ENCODE data around the gene USP30. TPM values are rescaled to one million over a fixed set of nuclear protein-coding genes. Genes with fewer than 3 reads are reported as not detected.

Gene USP30
- total RNA-seq, 1 donor from 2014 or later, result 13.3 TPM

DNA sequence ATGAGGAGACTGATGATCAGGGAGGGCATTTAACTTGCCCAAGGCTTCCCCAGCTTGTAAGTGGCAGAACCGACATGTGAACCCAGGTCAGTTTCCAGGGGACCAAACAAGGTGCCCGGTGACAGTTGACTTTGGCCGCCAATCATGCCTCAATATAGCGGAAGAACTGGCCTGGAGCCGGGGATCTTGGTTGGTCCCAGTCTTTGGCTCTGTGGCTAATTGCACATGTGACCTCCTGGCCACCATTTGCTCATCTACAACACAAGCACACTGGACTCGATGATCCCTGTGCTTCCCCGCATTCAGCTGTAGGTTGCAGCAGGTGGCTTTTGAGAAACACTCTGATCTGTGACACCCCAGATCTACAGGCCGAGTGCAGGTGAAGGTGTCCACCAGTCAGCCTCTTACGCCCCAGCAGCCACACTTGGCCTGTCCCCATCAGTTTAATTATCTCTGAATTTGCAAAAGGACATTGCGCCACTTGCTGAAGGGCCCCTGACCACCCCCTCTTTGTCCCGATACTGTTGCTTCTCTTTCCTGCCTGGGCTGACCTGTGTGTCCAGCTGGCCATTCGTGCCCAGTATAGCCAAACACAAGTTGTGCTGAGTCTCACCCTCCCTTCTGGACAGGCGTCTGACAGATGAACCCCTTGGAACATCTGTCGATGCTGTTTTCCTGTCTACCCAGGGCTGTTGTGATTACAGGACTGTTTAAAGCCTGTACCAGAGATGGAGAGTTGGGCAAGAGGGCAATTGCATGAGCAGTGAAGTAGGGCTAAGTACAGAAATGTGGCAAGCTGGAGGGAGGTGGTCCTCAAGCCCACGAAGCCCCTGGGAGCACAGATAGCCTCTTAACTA lies 78.1 kb downstream of the USP30 start:
- peaks cover 1% of the 10 kb centered on the region for H3K36me3 Mint-ChIP-seq (ENCODE audit: low read depth)
- DNase-seq (ENCODE audit: low spot score), result no peak
- peaks cover 7% of the 10 kb centered on the region for H3K9me3 Mint-ChIP-seq (ENCODE audit: low read depth)
- no peaks in the 10 kb centered on the region for H3K4me1 Mint-ChIP-seq (ENCODE audit: low read depth)
- H3K4me3 Mint-ChIP-seq (ENCODE audit: unreplicated experiment), result no peak overlapping the region
- H3K27me3 Mint-ChIP-seq (ENCODE audit: low read depth), result peaks cover 12% of the 10 kb centered on the region
- TF ChIP-seq, protein P1, sequence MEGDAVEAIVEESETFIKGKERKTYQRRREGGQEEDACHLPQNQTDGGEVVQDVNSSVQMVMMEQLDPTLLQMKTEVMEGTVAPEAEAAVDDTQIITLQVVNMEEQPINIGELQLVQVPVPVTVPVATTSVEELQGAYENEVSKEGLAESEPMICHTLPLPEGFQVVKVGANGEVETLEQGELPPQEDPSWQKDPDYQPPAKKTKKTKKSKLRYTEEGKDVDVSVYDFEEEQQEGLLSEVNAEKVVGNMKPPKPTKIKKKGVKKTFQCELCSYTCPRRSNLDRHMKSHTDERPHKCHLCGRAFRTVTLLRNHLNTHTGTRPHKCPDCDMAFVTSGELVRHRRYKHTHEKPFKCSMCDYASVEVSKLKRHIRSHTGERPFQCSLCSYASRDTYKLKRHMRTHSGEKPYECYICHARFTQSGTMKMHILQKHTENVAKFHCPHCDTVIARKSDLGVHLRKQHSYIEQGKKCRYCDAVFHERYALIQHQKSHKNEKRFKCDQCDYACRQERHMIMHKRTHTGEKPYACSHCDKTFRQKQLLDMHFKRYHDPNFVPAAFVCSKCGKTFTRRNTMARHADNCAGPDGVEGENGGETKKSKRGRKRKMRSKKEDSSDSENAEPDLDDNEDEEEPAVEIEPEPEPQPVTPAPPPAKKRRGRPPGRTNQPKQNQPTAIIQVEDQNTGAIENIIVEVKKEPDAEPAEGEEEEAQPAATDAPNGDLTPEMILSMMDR (IDR thresholded peaks at IDR 0.05), result no peak
- no peak overlapping the region for H3K27ac Mint-ChIP-seq (ENCODE audit: unreplicated experiment)

DNA sequence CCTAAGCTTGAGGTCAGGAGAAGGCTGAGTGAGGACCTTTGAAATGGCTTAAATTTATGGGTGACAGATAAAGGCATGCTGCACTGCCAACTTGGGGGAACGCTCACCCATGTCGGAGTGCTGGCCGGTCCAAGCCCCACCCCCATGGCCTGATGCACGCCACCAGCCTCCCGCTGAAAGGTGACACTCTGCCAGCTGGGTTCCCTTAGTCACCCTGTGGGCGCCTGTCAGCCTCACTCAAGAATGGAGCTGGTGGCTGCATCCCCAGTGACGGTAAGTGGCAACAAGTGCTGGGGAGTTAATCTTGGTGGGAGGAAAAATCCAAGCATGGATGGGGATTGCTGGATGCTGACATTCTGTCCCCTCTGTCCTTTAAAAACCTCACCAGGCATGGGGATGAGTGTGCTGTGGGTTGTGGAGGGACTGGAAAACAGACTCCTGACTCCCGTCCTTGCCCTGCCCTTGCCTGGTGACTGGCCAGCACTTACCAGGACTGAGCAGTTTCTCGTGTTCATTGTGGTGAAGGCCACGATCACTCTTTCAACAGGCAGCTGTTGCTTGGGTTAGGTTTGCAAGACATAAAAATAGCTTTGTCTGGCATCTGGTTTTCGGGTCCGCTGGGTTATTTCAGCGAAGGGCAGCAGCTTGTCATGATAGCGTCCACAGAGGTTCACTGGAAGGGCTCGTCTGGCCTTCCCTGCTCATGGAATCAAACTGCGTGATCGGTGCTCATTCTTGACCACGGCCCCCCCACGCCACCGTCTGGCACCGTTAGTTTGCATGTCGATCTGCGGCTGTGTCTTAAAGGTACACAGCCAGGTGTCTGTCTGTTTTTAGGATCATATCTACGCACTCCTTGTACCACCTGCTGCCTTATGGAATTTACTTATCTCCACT lies 79.0 kb downstream of the USP30 start:
- DNase-seq (ENCODE audit: low spot score), result no peak
- Mint-ChIP-seq H3K36me3 (ENCODE audit: low read depth) (peaks cover 2% of the 10 kb centered on the region), H3K4me1 (ENCODE audit: low read depth) (no peaks in the 10 kb centered on the region), H3K4me3 (ENCODE audit: unreplicated experiment) (no peak overlapping the region), H3K27ac (ENCODE audit: unreplicated experiment) (no peak overlapping the region), H3K9me3 (ENCODE audit: low read depth) (peaks cover 12% of the 10 kb centered on the region), H3K27me3 (ENCODE audit: low read depth) (peaks cover 12% of the 10 kb centered on the region)
- TF ChIP-seq, protein P1 (IDR thresholded peaks at IDR 0.05), result no peak

DNA sequence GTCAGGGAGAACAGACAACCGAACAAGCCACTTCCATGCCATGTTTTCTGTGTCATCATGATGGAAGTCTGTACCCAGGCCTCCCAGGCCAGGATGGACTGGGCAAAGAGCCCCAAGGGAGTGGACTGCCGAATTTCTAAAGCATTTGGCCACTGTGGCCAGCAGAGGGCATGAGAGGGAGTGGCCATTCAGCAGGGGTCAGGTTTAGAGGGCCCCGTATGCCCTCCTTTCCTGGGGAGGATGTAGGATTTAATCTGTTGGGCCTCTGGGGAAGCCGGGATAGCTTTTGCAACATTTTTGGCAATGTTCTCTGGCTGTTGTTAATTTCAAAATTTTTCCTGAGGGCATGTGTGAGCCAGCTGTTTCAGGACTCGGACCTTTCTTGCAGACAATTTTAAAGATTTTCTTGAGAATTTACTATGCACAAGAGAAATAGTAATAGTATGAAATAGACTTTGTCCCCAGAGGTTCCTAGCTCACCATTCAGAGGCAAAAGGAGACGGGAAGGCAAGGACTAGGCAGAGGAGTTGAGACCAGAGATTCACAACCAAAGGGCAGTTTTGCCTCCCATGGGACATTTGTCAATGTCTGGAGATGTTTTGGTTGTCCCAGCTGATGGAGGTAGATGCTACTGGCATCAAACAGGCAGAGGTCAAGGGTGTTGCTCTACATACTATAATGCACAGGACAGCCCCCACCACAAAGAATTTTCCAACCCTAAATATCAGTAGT lies 82.0 kb downstream of the USP30 start:
- H3K4me3 Mint-ChIP-seq (ENCODE audit: unreplicated experiment), result no peak overlapping the region
- peaks cover 12% of the 10 kb centered on the region for H3K27me3 Mint-ChIP-seq (ENCODE audit: low read depth)
- peaks cover 16% of the 10 kb centered on the region for H3K9me3 Mint-ChIP-seq (ENCODE audit: low read depth)
- H3K36me3 Mint-ChIP-seq (ENCODE audit: low read depth), result peaks cover 4% of the 10 kb centered on the region
- no peak for DNase-seq (ENCODE audit: low spot score)
- no peaks in the 10 kb centered on the region for H3K4me1 Mint-ChIP-seq (ENCODE audit: low read depth)
- TF ChIP-seq, protein P1 (IDR thresholded peaks at IDR 0.05), result peak; percentile 76
- H3K27ac Mint-ChIP-seq (ENCODE audit: unreplicated experiment), result no peak overlapping the region

DNA sequence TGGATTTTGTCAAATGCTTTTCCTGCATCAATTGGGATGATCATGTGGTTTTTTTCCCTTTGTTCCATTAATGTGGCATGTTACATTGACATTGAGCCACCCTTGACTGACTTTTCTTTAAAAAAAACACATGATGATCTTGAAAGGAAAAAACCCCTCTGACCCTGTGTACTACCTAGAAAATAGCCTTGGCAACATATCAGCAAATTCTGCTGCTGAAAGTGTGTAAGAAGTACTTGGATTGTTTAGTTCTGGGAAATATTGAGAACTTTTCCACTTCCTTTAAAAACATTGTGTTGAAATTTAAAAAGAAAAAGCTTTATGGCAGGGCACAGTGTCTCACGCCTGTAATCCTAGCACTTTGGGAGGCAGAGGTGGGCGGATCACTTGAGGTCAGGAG lies 84.7 kb downstream of the USP30 start:
- H3K4me1 Mint-ChIP-seq (ENCODE audit: low read depth), result no peaks in the 10 kb centered on the region
- TF ChIP-seq, protein P1 (IDR thresholded peaks at IDR 0.05), result no peak
- no peak for DNase-seq (ENCODE audit: low spot score)
- H3K9me3 Mint-ChIP-seq (ENCODE audit: low read depth), result peaks cover 16% of the 10 kb centered on the region
- peaks cover 8% of the 10 kb centered on the region for H3K27me3 Mint-ChIP-seq (ENCODE audit: low read depth)
- H3K36me3 Mint-ChIP-seq (ENCODE audit: low read depth), result peaks cover 4% of the 10 kb centered on the region
- H3K4me3 Mint-ChIP-seq (ENCODE audit: unreplicated experiment), result no peak overlapping the region
- H3K27ac Mint-ChIP-seq (ENCODE audit: unreplicated experiment), result no peak overlapping the region

Other genes with a start within 250 kb of the USP30 start
- gene SSH1, start 195.0 kb upstream of the USP30 start, total RNA-seq, result 125 to 138 TPM (median 127 TPM) in 3 replicates
- gene DAO, start 172.5 kb upstream of the USP30 start, total RNA-seq, result not detected in 3 replicates
- gene SVOP, start 31.5 kb upstream of the USP30 start, total RNA-seq, result not detected in 3 replicates
- 10.6 to 13.1 TPM (median 12.7 TPM) in 3 replicates for gene ALKBH2, start 40.9 kb downstream of the USP30 start, total RNA-seq
- gene UNG, start 45.0 kb downstream of the USP30 start, total RNA-seq, result 13.6 to 23.7 TPM (median 15.2 TPM) in 3 replicates
- gene ACACB, start 64.0 kb downstream of the USP30 start, total RNA-seq, result 2.9 to 7.9 TPM (median 5.9 TPM) in 3 replicates

All from chondrocyte (in vitro differentiated cells).